HG02623 (cell line): ENCODE measurements around the gene DMRTC2.

ENCODE experiments used
- ATAC-seq: cut with Tn5 transposase; IDR thresholded peaks from one replicate; pipeline ENCODE4 v1.9.1; 2021; ENCODE audit warnings: moderate library complexity; ENCODE audit not compliant: unreplicated experiment

The DMRTC2 gene

GRCh38 chr19:41887711-41888382 is 43.0 kb downstream of the DMRTC2 start:
- no peak for ATAC-seq

GRCh38 chr19:41888926-41889325 is 44.1 kb downstream of the DMRTC2 start:
- no peak for ATAC-seq

- ATAC-seq = no peak
These were observed 45.1 kb downstream of the DMRTC2 start for GRCh38 chr19:41889896-41890295.

GRCh38 chr19:41890936-41891335 is 46.1 kb downstream of the DMRTC2 start:
- ATAC-seq = no peak

GRCh38 chr19:41892173-41892902 is 47.5 kb downstream of the DMRTC2 start:
- ATAC-seq = no peak

GRCh38 chr19:41893899-41894298 is 49.1 kb downstream of the DMRTC2 start:
- ATAC-seq = no peak

GRCh38 chr19:41894350-41894749 is 49.5 kb downstream of the DMRTC2 start:
- no peak for ATAC-seq

- ATAC-seq = no peak
These were observed 51.1 kb downstream of the DMRTC2 start for GRCh38 chr19:41895745-41896580.

GRCh38 chr19:41896581-41896942 is 51.7 kb downstream of the DMRTC2 start:
- ATAC-seq = no peak

GRCh38 chr19:41897181-41897580 is 52.3 kb downstream of the DMRTC2 start:
- no peak for ATAC-seq

- ATAC-seq = no peak
These were observed 53.0 kb downstream of the DMRTC2 start for GRCh38 chr19:41897820-41898219.

- no peak for ATAC-seq
These were observed 53.4 kb downstream of the DMRTC2 start for GRCh38 chr19:41898235-41898634.
